HepG2 (cell line): ENCODE results near the gene ZNF554. TPM values are rescaled to one million over a fixed set of nuclear protein-coding genes. Genes with fewer than 3 reads are reported as not detected.

Experiments used
- BCL6 ChIP-seq: IDR thresholded peaks from 2 replicates; pipeline ENCODE4 v1.6.1; 2016; ENCODE audit warnings: missing genetic modification reagents, missing compliant biosample characterization
- DMAP1 ChIP-seq: IDR thresholded peaks from 2 replicates; pipeline ENCODE4 v1.6.1; 2016
- FUBP1 ChIP-seq: sonication (generic); formaldehyde crosslinking; IDR thresholded peaks from 2 replicates; pipeline ENCODE4 v1.5.1; 2020; ENCODE audit warnings: missing genetic modification reagents, mild to moderate bottlenecking, borderline replicate concordance
- HMGXB3 ChIP-seq: sonication (generic); formaldehyde crosslinking; IDR thresholded peaks from 2 replicates; pipeline ENCODE4 v1.4.0; 2020; ENCODE audit warnings: missing genetic modification reagents, borderline replicate concordance
- KDM5A ChIP-seq: fragments of 200-600 bp; sonication (generic); IDR thresholded peaks from 2 replicates; pipeline ENCODE4 v1.7.0; 2018; ENCODE audit warnings: antibody characterized with exemption, mild to moderate bottlenecking, low read length, borderline replicate concordance
- TCF7 ChIP-seq: sonication (generic); IDR thresholded peaks from 2 replicates; pipeline ENCODE4 v1.6.1; 2016; ENCODE audit warnings: antibody characterized with exemption, low read depth
- TEF ChIP-seq: sonication (generic); formaldehyde crosslinking; IDR thresholded peaks from 2 replicates; pipeline ENCODE4 v1.5.0; 2020; ENCODE audit warnings: missing genetic modification reagents
- YEATS2 ChIP-seq: sonication (generic); formaldehyde crosslinking; IDR thresholded peaks from 2 replicates; pipeline ENCODE4 v1.4.0; 2020; ENCODE audit warnings: missing genetic modification reagents, borderline replicate concordance
- ZBTB42 ChIP-seq: sonication (generic); formaldehyde crosslinking; IDR thresholded peaks from 2 replicates; pipeline ENCODE4 v1.5.0; 2020; ENCODE audit warnings: mild to moderate bottlenecking, missing genetic modification reagents
- ZGPAT ChIP-seq: IDR thresholded peaks from 2 replicates; pipeline ENCODE4 v1.6.1; 2016; ENCODE audit warnings: mild to moderate bottlenecking
- ZKSCAN1 ChIP-seq: fragments of 150-350 bp; IDR thresholded peaks from 2 replicates; pipeline ENCODE4 v1.6.1; 2014; ENCODE audit warnings: low read length
- ZNF460 ChIP-seq: sonication (generic); formaldehyde crosslinking; IDR thresholded peaks from 2 replicates; pipeline ENCODE4 v1.5.1; 2020; ENCODE audit warnings: missing genetic modification reagents, mild to moderate bottlenecking, borderline replicate concordance
- ZNF496 ChIP-seq: sonication (generic); formaldehyde crosslinking; IDR thresholded peaks from 2 replicates; pipeline ENCODE4 v1.8.1; 2023; ENCODE audit warnings: mild to moderate bottlenecking, moderate library complexity, missing genetic modification reagents; ENCODE audit not compliant: insufficient replicate concordance
- ZNF710 ChIP-seq: sonication (generic); formaldehyde crosslinking; IDR thresholded peaks from 2 replicates; pipeline ENCODE4 v1.5.0; 2020; ENCODE audit warnings: mild to moderate bottlenecking, missing genetic modification reagents, borderline replicate concordance
- polyA plus RNA-seq, 8 experiments: library from polyadenylated mRNA; depleted of rRNA in 3 of 8; stranded (reverse) in 7 of 8; unstranded in 1 of 8; fragments of >200 nt; fragmentation: Illumina TruSeq in 4 of 8; extraction: Trizol in 4 of 8; gene quantifications; 2 replicates each; pipeline versions ENCODE4 v1.2.1 to v1.2.3, GENCODE V29; 2011 to 2016; ENCODE audit warnings: low read depth in 4 of 8, missing spikeins in 1 of 8, mixed read lengths in 1 of 8; ENCODE audit not compliant: insufficient read depth in 1 of 8
- total RNA-seq, 5 experiments: library from RNA; depleted of rRNA; stranded (reverse); fragments of >200 nt; fragmentation: Illumina TruSeq; extraction: Trizol; gene quantifications; 2 replicates each; pipeline ENCODE4 v1.2.3, GENCODE V29; 2016; ENCODE audit warnings: low read depth in 1 of 5
- TF ChIP-seq, protein P1 (sequence below): sonication (generic); formaldehyde crosslinking; conservative IDR thresholded peaks from 2 replicates; pipeline ENCODE4 v1.4.0; 2020; ENCODE audit warnings: missing genetic modification reagents

The ZNF554 gene
- total and polyA plus RNA-seq, 2 of the 13 experiments (the other 11 are each of a cell fraction or from before 2014, with no cell fraction given): 2.2 to 2.7 TPM

- no peak for TF ChIP-seq FUBP1 (CRISPR knock-in tag)
- no peak for TF ChIP-seq TCF7
- no peak for TF ChIP-seq ZNF496 (CRISPR knock-in tag)
- peak; percentile 74 for TF ChIP-seq DMAP1
- TF ChIP-seq ZNF460: no peak
- peak; percentile 52; the same call in 1 of the 2 replicates for TF ChIP-seq ZNF710 (CRISPR knock-in tag)
- no peak for TF ChIP-seq ZKSCAN1
- TF ChIP-seq, protein P1, sequence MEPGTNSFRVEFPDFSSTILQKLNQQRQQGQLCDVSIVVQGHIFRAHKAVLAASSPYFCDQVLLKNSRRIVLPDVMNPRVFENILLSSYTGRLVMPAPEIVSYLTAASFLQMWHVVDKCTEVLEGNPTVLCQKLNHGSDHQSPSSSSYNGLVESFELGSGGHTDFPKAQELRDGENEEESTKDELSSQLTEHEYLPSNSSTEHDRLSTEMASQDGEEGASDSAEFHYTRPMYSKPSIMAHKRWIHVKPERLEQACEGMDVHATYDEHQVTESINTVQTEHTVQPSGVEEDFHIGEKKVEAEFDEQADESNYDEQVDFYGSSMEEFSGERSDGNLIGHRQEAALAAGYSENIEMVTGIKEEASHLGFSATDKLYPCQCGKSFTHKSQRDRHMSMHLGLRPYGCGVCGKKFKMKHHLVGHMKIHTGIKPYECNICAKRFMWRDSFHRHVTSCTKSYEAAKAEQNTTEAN (CRISPR knock-in tag): peak; percentile 47; the same call in 1 of the 2 replicates
- TF ChIP-seq YEATS2 (CRISPR knock-in tag): peak; percentile 17; the same call in 1 of the 2 replicates
- TF ChIP-seq ZBTB42 (CRISPR knock-in tag): 0 out of 2 replicates have a peak, but pooled peaks have one; percentile 7
- TF ChIP-seq HMGXB3 (CRISPR knock-in tag): no peak
- TF ChIP-seq BCL6 (CRISPR knock-in tag): no peak
- TF ChIP-seq ZGPAT: peak; percentile 56; the same call in 1 of the 2 replicates
- peak; percentile 69 for TF ChIP-seq KDM5A
- TF ChIP-seq TEF (CRISPR knock-in tag): no peak
Measured at GRCh38 chr19:2785244-2785997, 34.2 kb upstream of the ZNF554 start, which contains the start of gene THOP1 (continued).
